H1 (cell line): ENCODE data around the gene RNF141. TPM values are rescaled to one million over a fixed set of nuclear protein-coding genes. Genes with fewer than 3 reads are reported as not detected.

Experiments used
- CTCF ChIA-PET: fragments of 300-600 bp; sonication (Branson Sonifier 250); formaldehyde crosslinking; loops from one replicate; lab custom pipeline; 2021; ENCODE audit not compliant: partially characterized antibody; lab: Charles Lee
- POLR2A ChIA-PET: fragments of 300-600 bp; sonication (Branson Sonifier 250); formaldehyde crosslinking; loops from one replicate; lab custom pipeline; 2021; ENCODE audit warnings: inconsistent platforms; ENCODE audit not compliant: partially characterized antibody; lab: Charles Lee
- DNase-seq, 2 experiments: peaks; one replicate each; pipeline versions ENCODE4 v3.0.0 to v3.0.0-alpha.2; 2010 to 2022; ENCODE audit warnings: low spot score in 2 of 2, low read depth in 1 of 2, mixed read lengths in 1 of 2
- FAIRE-seq: peaks from 2 replicates; lab custom pipeline; 2011; peaks lifted over from hg19 to GRCh38; lab: Jason Lieb, UNC
- H2AFZ ChIP-seq: 2 replicates; pipeline ENCODE4 v1.8.1; 2012; ENCODE audit warnings: low read length, inconsistent platforms
- H2AK5ac ChIP-seq: 2 replicates; pipeline ENCODE4 v1.6.1; 2013; ENCODE audit warnings: low read depth, low read length
- H2BK120ac ChIP-seq: replicated peaks from 2 replicates; pipeline ENCODE3; 2013; ENCODE audit warnings: low read depth, low read length, inconsistent platforms
- H2BK12ac ChIP-seq: 2 replicates; pipeline ENCODE4 v1.6.1; 2013; ENCODE audit warnings: low read depth, low read length
- H2BK15ac ChIP-seq: 2 replicates; pipeline ENCODE4 v1.6.1; 2013; ENCODE audit warnings: low read length
- H2BK20ac ChIP-seq: 2 replicates; pipeline ENCODE4 v1.6.1; 2013; ENCODE audit warnings: low read length
- H2BK5ac ChIP-seq: 2 replicates; pipeline ENCODE4 v1.6.1; 2013; ENCODE audit warnings: low read depth, low read length
- H3K14ac ChIP-seq: 2 replicates; pipeline ENCODE4 v1.6.1; 2013; ENCODE audit warnings: inconsistent platforms; ENCODE audit not compliant: insufficient read length
- H3K18ac ChIP-seq: 2 replicates; pipeline ENCODE4 v1.6.1; 2013; ENCODE audit warnings: low read length; ENCODE audit errors: extremely low read depth
- H3K23ac ChIP-seq: 2 replicates; pipeline ENCODE4 v1.6.1; 2013; ENCODE audit warnings: inconsistent platforms; ENCODE audit not compliant: insufficient read length
- H3K23me2 ChIP-seq: 2 replicates; pipeline ENCODE4 v1.6.1; 2013; ENCODE audit warnings: low read depth, low read length
- H3K27ac ChIP-seq: 2 replicates; pipeline ENCODE4 v1.6.1; 2011; ENCODE audit warnings: low read depth, low read length, inconsistent platforms
- H3K27me3 ChIP-seq, 4 experiments: replicated peaks in 1 of 4; 1 replicate in 1 of 4; 2 replicates in 3 of 4; pipeline versions ENCODE4 v1.6.1 to v1.8.1; 2011 to 2013; ENCODE audit warnings: low read length in 3 of 4, mild to moderate bottlenecking in 3 of 4, inconsistent platforms in 2 of 4, mixed read lengths in 2 of 4, moderate library complexity in 1 of 4; ENCODE audit not compliant: control insufficient read depth in 3 of 4, insufficient read depth in 3 of 4; ENCODE audit errors: extremely low read depth in 1 of 4
- H3K36me3 ChIP-seq, 4 experiments: 2 replicates each; pipeline versions ENCODE4 v1.6.1 to v1.8.1; 2011 to 2013; ENCODE audit warnings: mild to moderate bottlenecking in 4 of 4, low read length in 3 of 4, moderate library complexity in 2 of 4, control low read depth in 1 of 4, inconsistent platforms in 1 of 4; ENCODE audit not compliant: insufficient read depth in 4 of 4, control insufficient read depth in 2 of 4
- H3K4ac ChIP-seq: replicated peaks from 2 replicates; pipeline ENCODE3; 2013; ENCODE audit warnings: low read length, low read depth, mixed read lengths, inconsistent platforms; ENCODE audit not compliant: insufficient read length
- H3K4me1 ChIP-seq, 4 experiments: replicated peaks in 1 of 4; 1 replicate in 1 of 4; 2 replicates in 3 of 4; pipeline versions ENCODE4 v1.6.1 to v1.8.1; 2011 to 2013; ENCODE audit warnings: low read length in 3 of 4, inconsistent platforms in 2 of 4, mixed read lengths in 1 of 4; ENCODE audit not compliant: insufficient read depth in 4 of 4, control insufficient read depth in 3 of 4
- H3K4me2 ChIP-seq, 2 experiments: 2 replicates each; pipeline versions ENCODE4 v1.6.1 to v1.8.1; 2011 to 2013; ENCODE audit warnings: low read depth in 2 of 2, low read length in 2 of 2, control low read depth in 1 of 2, inconsistent platforms in 1 of 2, mild to moderate bottlenecking in 1 of 2; ENCODE audit not compliant: insufficient read depth in 1 of 2
- H3K4me3 ChIP-seq, 4 experiments: fragments of 200-600, 300-600 bp in 1 of 4; sonication (generic), shearing (Covaris generic), sonication (Bioruptor Twin) in 1 of 4; 2 replicates each; pipeline versions ENCODE4 v1.5.1 to v1.8.1; 2011 to 2016; ENCODE audit warnings: low read length in 4 of 4, low read depth in 3 of 4, control low read depth in 2 of 4, inconsistent platforms in 2 of 4, mild to moderate bottlenecking in 2 of 4, mixed read lengths in 1 of 4, moderate library complexity in 1 of 4; ENCODE audit not compliant: insufficient read depth in 2 of 4; ENCODE audit errors: extremely low read depth in 1 of 4
- H3K56ac ChIP-seq: replicated peaks from 2 replicates; pipeline ENCODE3; 2013; ENCODE audit warnings: low read depth, mild to moderate bottlenecking, mixed read lengths, low read length, inconsistent platforms; ENCODE audit not compliant: insufficient read length
- H3K79me1 ChIP-seq: 2 replicates; pipeline ENCODE4 v1.6.1; 2013; ENCODE audit warnings: low read depth, low read length, control low read depth
- H3K79me2 ChIP-seq, 2 experiments: 2 replicates each; pipeline versions ENCODE4 v1.6.1 to v1.8.1; 2012 to 2013; ENCODE audit warnings: low read length in 2 of 2, mild to moderate bottlenecking in 2 of 2, inconsistent platforms in 1 of 2; ENCODE audit not compliant: insufficient read depth in 2 of 2, control insufficient read depth in 1 of 2
- H3K9ac ChIP-seq, 4 experiments: replicated peaks in 1 of 4; 1 replicate in 1 of 4; 2 replicates in 3 of 4; pipeline versions ENCODE4 v1.6.1 to v1.8.1; 2011 to 2013; ENCODE audit warnings: low read depth in 3 of 4, low read length in 3 of 4, control low read depth in 2 of 4, mild to moderate bottlenecking in 2 of 4, moderate library complexity in 2 of 4, inconsistent platforms in 1 of 4; ENCODE audit errors: extremely low read depth in 1 of 4
- H3K9me3 ChIP-seq, 2 experiments: 2 replicates each; pipeline versions ENCODE4 v1.6.1 to v1.8.1; 2012 to 2013; ENCODE audit warnings: mild to moderate bottlenecking in 2 of 2, moderate library complexity in 2 of 2, control low read depth in 1 of 2, inconsistent platforms in 1 of 2, low read depth in 1 of 2, low read length in 1 of 2, mixed read lengths in 1 of 2; ENCODE audit not compliant: insufficient read depth in 2 of 2
- H4K20me1 ChIP-seq, 2 experiments: replicated peaks in 1 of 2; 2 replicates each; pipeline versions ENCODE3 to v1.8.1; 2011 to 2013; ENCODE audit warnings: inconsistent platforms in 2 of 2, low read length in 2 of 2, mild to moderate bottlenecking in 1 of 2; ENCODE audit not compliant: insufficient read depth in 2 of 2, control insufficient read depth in 1 of 2
- H4K5ac ChIP-seq: 2 replicates; pipeline ENCODE4 v1.6.1; 2013; ENCODE audit warnings: low read length, low read depth, mixed read lengths, inconsistent platforms; ENCODE audit not compliant: insufficient read length
- H4K8ac ChIP-seq: 2 replicates; pipeline ENCODE4 v1.8.0; 2013; ENCODE audit warnings: mild to moderate bottlenecking, moderate library complexity, low read length, inconsistent platforms; ENCODE audit not compliant: insufficient read depth; ENCODE audit errors: extremely low read depth
- H4K91ac ChIP-seq: replicated peaks from 2 replicates; pipeline ENCODE3; 2013; ENCODE audit warnings: low read length, mixed read lengths, inconsistent platforms; ENCODE audit not compliant: insufficient read length
- HDAC6 ChIP-seq: IDR thresholded peaks from one replicate; pipeline ENCODE4 v1.7.1; 2012; ENCODE audit warnings: low read depth, mild to moderate bottlenecking, inconsistent platforms, low read length, moderate library complexity
- NANOG ChIP-seq: IDR thresholded peaks from 2 replicates; pipeline ENCODE4 v1.6.1; 2011; ENCODE audit warnings: low read length, low read depth, mild to moderate bottlenecking, inconsistent platforms; ENCODE audit not compliant: insufficient read depth, poor library complexity, severe bottlenecking
- RFX5 ChIP-seq: IDR thresholded peaks from 2 replicates; pipeline ENCODE4 v1.6.1; 2011; ENCODE audit warnings: low read depth, low read length, improper control_type of control experiment, borderline replicate concordance
- RNF2 ChIP-seq: fragments of 200-900, 300-1000 bp; sonication (generic); IDR thresholded peaks from 2 replicates; pipeline ENCODE4 v1.7.1; 2016; ENCODE audit warnings: borderline replicate concordance, low read depth, mild to moderate bottlenecking, antibody characterized with exemption, low read length; ENCODE audit not compliant: poor library complexity, severe bottlenecking; ENCODE audit errors: missing control alignments
- SIRT6 ChIP-seq: IDR thresholded peaks from one replicate; pipeline ENCODE4 v1.7.1; 2012; ENCODE audit warnings: low read length, inconsistent platforms
- SP4 ChIP-seq: IDR thresholded peaks from 2 replicates; pipeline ENCODE4 v1.6.1; 2012; ENCODE audit warnings: low read length, inconsistent platforms
- WGBS, 2 experiments: shearing (Covaris generic) in 1 of 2; methylation state at CpG; one replicate each; pipeline versions ENCODE4 v1.1.6 to v1.1.7; 2013 to 2015; ENCODE audit warnings: low lambda C conversion rate in 2 of 2, mixed read lengths in 2 of 2, inconsistent platforms in 1 of 2, low coverage in 1 of 2, missing lambda C conversion rate in 1 of 2; ENCODE audit not compliant: insufficient replicate concordance in 2 of 2, insufficient coverage in 1 of 2, insufficient read length in 1 of 2; ENCODE audit errors: extremely low coverage in 1 of 2, missing lambda C conversion rate in 1 of 2; 5-methylcytosine and 5-hydroxymethylcytosine counted together
- polyA plus RNA-seq, 7 experiments: library from polyadenylated mRNA; depleted of rRNA in 3 of 7; stranded (reverse) in 5 of 7; unstranded in 2 of 7; fragments of >200 nt in 5 of 7; fragments of 200-250 nt in 2 of 7; gene quantifications; 1 replicate in 5 of 7; 2 replicates in 1 of 7; 4 replicates in 1 of 7; pipeline versions ENCODE4 v1.2.1 to v1.2.3, GENCODE V29; 2011 to 2013; ENCODE audit warnings: missing spikeins in 2 of 7, mixed read lengths in 2 of 7
- total RNA-seq: library from RNA; stranded (reverse); fragmentation: NEBNext Ultra II Directional; extraction: Animal tissue kit (Norgen Biotek cat#: 25700); gene quantifications from 2 replicates; pipeline ENCODE4 v1.2.1, GENCODE V29; 2021

RNF141 gene
- total and polyA plus RNA-seq, 2 of the 8 experiments (the other 6 are each of a cell fraction or from before 2014, with no cell fraction given), result 8.5 to 22.8 TPM

- Histone ChIP-seq H4K20me1 (peaks cover 0 to 2% of the 10 kb centered on the region in 2 experiments), H2BK15ac (no peak overlapping the region), H3K4me3 (no peak overlapping the region), H2BK120ac (no peak overlapping the region), H3K4me2 (no peak overlapping the region), H4K8ac (no peak overlapping the region), H3K36me3 (no peaks in the 10 kb centered on the region), H3K79me1 (no peaks in the 10 kb centered on the region), H3K27ac (no peak overlapping the region), H3K79me2 (no peaks in the 10 kb centered on the region), H3K18ac (no peak overlapping the region), H2BK20ac (no peak overlapping the region), H3K56ac (no peak overlapping the region), H3K27me3 (no peaks in the 10 kb centered on the region), H2BK12ac (no peak overlapping the region), H2BK5ac (no peak overlapping the region), H3K4ac (no peak overlapping the region), H3K4me1 (no peaks in the 10 kb centered on the region), H3K9me3 (no peaks in the 10 kb centered on the region), H2AFZ (no peak overlapping the region), H3K14ac (no peak overlapping the region), H2AK5ac (no peak overlapping the region), H3K9ac (no peak overlapping the region), H4K91ac (no peak overlapping the region), H3K23ac (no peak overlapping the region), H4K5ac (no peak overlapping the region), H3K23me2 (no peaks in the 10 kb centered on the region)
- ChIA-PET CTCF (interaction anchor here (1.9 to 2.3 kb wide), 2 partner anchors 18 to 28 kb away, joined by 5 to 8 read pairs; no protein-coding TSS in a partner anchor), POLR2A (no interaction called here)
- FAIRE-seq (no peak), DNase-seq (no peak)
- 94% methylated on average over 6 of the region's 6 CpGs; no CpG with 5 or more reads in 1 of the 2 experiments for WGBS, 2 experiments
- TF ChIP-seq RNF2, result no peak
- TF ChIP-seq HDAC6, result no peak
- no peak for TF ChIP-seq RFX5
- no peak for TF ChIP-seq SP4
- no peak for TF ChIP-seq SIRT6
- TF ChIP-seq NANOG, result no peak
These were observed 61.0 kb downstream of the RNF141 start for GRCh38 chr11:10480026-10480425.
